Activated naive CD4-positive, alpha-beta T cell treated with anti-CD3 and anti-CD28 coated beads, Interleukin-2, amount 10 ng/mL, durations not matched to agents 7 days and 5 days (primary cell): ENCODE data around the gene PTPN5.
A peak's percentile ranks its signal among the peaks of the same experiment; 100 is the strongest.
"Not testable (repeated sequence)": the region's sequence is repeated elsewhere in the genome, so short reads cannot be mapped to it uniquely, and the experiment has no call there.

ENCODE experiments used
- CTCF ChIA-PET: fragments of 350-600 bp; sonication (Branson Sonifier 250); formaldehyde crosslinking; loops from one replicate; lab custom pipeline; 2021; ENCODE audit warnings: antibody characterized with exemption; lab: Charles Lee
- DNase-seq: peaks from one replicate; pipeline ENCODE4 v3.0.0-alpha.2; 2020
- H3K27ac Mint-ChIP-seq: one replicate; pipeline ENCODE4 v1.8.0; 2021; ENCODE audit warnings: mild to moderate bottlenecking, moderate library complexity, mixed read lengths
- H3K27me3 Mint-ChIP-seq: one replicate; pipeline ENCODE4 v1.8.0; 2021; ENCODE audit warnings: mild to moderate bottlenecking, mixed read lengths
- H3K36me3 Mint-ChIP-seq: one replicate; pipeline ENCODE4 v1.8.0; 2021; ENCODE audit warnings: mixed read lengths
- H3K4me1 Mint-ChIP-seq: one replicate; pipeline ENCODE4 v1.8.0; 2021; ENCODE audit warnings: mixed read lengths
- H3K4me3 Mint-ChIP-seq: one replicate; pipeline ENCODE4 v1.8.0; 2021; ENCODE audit warnings: mild to moderate bottlenecking, moderate library complexity, mixed read lengths
- H3K9me3 Mint-ChIP-seq: one replicate; pipeline ENCODE4 v1.8.0; 2021; ENCODE audit warnings: mixed read lengths

The PTPN5 gene

DNA sequence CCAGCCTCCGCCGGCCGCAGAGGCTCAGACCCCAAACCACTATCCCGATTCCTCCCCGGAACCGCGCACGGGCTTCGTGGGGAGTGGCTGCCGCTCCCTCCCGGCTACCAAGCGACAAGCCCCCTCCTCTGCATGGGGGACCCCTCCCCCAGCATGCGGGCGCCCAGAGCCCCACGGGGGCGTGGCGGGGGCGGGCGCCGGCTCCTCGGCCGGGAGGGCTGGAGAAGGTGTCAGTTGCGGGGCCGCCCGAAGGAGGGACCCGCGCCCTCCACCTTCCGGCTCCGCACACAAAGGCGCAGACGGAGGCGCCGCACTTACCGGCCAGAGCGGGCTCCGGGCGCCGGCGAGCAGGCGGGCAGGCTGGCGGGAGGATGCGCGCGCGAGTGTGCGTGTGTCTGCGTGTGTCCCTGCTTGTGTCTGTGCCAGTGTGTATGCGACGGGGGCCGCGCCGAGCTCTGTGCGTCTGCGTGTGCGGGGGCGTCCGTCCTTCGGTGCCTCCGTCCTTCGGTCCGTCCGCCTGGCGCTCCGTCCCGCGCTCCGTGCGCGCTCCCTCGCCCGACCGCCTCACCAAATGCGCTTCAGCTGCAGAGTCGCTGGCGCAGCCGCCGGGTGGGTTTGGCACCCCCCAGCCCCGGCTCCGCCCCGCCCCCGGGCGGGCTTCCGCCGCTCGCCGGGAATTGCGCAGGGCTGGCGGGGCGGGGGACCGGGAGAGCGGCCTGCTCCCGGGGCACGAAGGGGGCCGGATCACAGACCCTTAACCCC lies at the start of gene PTPN5:
Gene PTPN5, minus strand, starts transcription at position 592 of the 762 bp plus-strand sequence. CDS start 19,840 bp downstream, outside the sequence.
- Mint-ChIP-seq H3K27ac (no peak within 1 kb of the TSS), H3K27me3 (peaks cover 86% of the 10 kb centered on the region), H3K9me3 (no peaks in the 10 kb centered on the region), H3K4me1 (no peaks in the 10 kb centered on the region), H3K36me3 (no peaks in the 10 kb centered on the region), H3K4me3 (no peak within 1 kb of the TSS)
- no peak for DNase-seq
- CTCF ChIA-PET, result interaction anchor here (1.1 kb wide), 1 partner anchor 33 kb away, joined by 3 read pairs; no protein-coding TSS in a partner anchor

DNA sequence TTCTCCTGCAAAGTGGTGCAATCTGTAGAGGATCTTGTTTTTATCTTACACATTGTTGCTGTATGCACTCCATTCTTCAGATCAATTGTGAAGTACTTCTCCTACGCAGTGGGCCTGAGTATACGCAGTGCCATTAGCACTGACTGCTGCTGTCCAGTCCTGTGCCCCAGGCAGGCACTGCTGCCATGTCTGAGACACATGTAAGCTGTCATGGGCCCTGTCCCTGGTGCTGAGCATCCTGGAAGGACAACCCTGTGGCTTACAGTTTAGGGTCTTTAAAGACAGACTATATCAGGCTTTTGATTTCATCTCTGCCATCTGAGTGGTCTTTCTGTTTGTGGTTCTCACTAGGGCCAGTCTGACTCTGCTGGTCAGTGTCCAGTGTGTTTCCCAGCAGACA lies 44.8 kb upstream of the PTPN5 start:
- no peaks in the 10 kb centered on the region for H3K36me3 Mint-ChIP-seq

DNA sequence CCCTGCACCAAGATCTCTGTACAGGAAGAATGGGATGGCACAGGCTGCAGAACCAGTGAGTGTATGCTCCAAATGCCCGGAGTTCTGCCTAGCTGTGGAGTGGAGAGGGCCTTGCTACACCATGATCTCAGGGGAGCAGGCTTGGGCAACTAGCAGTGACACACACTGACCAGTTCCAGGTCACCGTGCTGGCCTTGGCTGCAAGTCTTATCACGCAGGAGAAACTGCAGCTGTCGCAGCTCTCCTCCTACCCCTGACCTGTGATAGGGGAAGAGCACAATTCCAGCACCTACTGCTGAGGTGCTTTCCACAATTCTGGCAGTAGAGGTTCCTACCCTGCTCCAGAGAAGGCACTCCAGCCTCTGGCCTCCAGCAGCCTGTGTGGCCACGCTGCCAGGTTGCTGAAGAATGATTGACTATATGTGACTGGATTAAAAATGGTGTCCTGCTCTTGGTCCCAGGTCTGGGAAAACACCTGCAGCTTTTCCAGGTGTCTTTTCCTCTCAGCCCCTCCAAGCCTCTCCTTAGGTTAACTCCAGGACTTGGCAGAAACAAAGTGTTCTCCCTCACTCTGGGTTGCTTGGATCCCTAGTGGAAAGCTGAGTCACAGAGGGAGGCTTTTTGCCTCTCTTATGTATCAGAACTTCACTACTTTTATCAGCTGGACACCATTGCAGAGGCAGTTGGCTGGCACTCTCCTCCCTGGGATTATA lies 43.3 kb upstream of the PTPN5 start:
- no peak overlapping the region for H3K27ac Mint-ChIP-seq
- no peak for DNase-seq

More for the DNA sequence above, 44.8 kb upstream of the PTPN5 start:
- H3K4me3 Mint-ChIP-seq, result no peak overlapping the region
- no peaks in the 10 kb centered on the region for H3K4me1 Mint-ChIP-seq
- peaks cover 10% of the 10 kb centered on the region for H3K9me3 Mint-ChIP-seq
- no peak for DNase-seq
- H3K27ac Mint-ChIP-seq, result no peak overlapping the region
- CTCF ChIA-PET, result no interaction called here
- H3K27me3 Mint-ChIP-seq, result peaks cover 19% of the 10 kb centered on the region

DNA sequence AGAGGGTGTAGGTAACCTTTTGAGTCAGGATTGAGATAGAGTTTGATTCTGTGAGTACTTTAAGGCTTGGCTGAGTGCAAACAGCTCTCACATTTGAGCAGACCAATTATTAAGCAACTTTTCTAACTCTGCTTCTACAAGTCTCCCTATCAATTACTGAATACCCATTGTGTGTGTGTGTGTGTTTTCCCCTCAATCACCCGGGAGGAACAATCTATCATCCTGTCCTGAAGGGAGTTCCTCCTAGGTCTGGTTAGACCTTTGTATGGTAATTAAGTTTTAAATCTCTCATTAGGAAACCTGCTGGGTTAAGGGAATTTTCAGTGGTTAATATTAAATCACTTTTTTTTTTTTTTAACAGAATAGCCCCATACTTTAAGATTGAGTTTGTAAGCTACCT lies 28.6 kb upstream of the PTPN5 start:
- H3K36me3 Mint-ChIP-seq, H3K9me3 Mint-ChIP-seq, CTCF ChIA-PET, H3K27ac Mint-ChIP-seq, H3K27me3 Mint-ChIP-seq, H3K4me3 Mint-ChIP-seq, H3K4me1 Mint-ChIP-seq, DNase-seq: not testable (repeated sequence)

More for the DNA sequence above, 43.3 kb upstream of the PTPN5 start:
- Mint-ChIP-seq H3K36me3 (no peaks in the 10 kb centered on the region), H3K4me3 (no peak overlapping the region), H3K9me3 (peaks cover 2% of the 10 kb centered on the region), H3K4me1 (no peaks in the 10 kb centered on the region), H3K27me3 (peaks cover 29% of the 10 kb centered on the region)
- CTCF ChIA-PET, result no interaction called here

DNA sequence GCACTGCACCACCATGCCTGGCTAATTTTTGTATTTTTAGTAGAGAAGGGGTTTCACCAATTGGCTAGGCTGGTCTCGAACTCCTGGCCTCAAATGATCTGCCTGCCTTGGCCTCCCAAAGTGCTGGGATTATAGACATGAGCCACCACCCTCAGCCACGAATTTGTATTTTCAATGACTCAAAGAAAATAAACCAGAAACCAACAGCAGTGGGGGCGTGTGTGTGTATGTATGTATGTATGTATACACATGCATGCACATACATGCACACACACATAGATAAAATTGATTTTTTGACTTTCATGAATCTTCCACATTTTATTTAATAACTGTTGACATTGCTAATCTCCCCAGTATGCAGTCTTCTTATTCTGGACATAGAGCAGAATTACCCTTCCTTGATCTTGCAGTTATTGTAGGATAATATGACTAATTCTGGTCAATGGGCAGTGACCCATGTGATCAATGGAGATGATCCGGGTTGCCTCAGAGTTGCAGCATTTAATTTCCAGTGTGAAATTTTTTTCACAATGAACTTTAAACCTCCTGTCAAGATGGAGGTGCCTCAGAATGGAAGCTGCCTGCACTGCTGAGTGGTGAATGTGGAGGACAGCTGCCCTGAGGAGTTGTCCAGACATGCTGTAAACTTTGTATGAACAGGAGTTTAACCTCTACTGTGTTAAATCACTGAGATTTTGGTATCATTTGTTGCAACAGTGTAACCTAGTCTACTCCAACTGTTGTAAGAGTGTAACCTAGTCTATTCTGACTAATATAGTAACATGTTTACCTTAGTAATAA lies 12.8 kb upstream of the PTPN5 start:
- peaks cover 18% of the 10 kb centered on the region for H3K27me3 Mint-ChIP-seq
- no peaks in the 10 kb centered on the region for H3K36me3 Mint-ChIP-seq
- CTCF ChIA-PET, result interaction anchor here (7.7 kb wide), 1 partner anchor 28 kb away, joined by 88 read pairs; no protein-coding TSS in a partner anchor
- H3K27ac Mint-ChIP-seq, result no peak overlapping the region
- H3K4me1 Mint-ChIP-seq, result no peaks in the 10 kb centered on the region
- H3K9me3 Mint-ChIP-seq, result no peaks in the 10 kb centered on the region
- no peak overlapping the region for H3K4me3 Mint-ChIP-seq
- no peak for DNase-seq

DNA sequence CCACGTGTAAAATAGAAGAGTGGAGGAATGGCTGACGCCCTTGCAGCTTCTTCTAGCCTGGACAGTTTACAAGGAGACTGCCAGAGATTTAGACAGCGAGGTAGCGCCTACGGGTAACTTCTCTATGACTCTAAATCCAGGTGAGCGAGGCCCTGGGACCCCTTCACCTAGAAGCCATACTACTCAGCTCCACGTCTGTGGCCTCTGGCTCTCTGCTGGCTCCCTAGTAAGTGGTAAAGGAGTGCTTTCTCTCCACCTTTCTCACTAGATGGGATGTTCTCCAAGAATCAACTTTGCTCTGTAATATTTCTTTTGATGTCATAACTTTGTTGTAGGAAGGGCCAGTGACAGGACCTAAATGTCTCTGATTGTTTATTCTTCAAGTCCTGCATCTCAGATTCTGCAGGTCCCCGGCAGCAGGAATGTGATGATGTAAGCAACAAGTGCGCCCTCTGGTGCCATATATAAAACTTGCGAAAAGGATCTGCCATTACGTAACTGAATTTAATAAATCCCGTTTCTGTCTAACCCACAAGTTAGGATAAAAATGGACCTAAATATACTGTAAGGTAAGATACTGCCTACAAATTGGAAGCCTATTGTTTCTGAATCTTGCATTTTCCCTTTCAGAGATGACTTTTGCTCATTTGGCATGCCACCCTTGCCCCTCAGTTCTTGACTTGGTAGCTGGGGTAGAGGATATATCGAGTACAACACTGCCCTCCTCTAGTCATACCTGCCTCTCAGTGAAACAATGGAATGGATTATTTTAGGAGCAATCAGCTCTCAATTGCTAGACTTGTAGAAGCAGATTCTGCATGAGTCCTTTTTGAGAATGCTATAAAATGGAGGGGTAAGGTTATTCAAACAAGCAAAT lies 11.0 kb upstream of the PTPN5 start:
- DNase-seq, result peak; percentile 52
- Mint-ChIP-seq H3K27me3 (peaks cover 22% of the 10 kb centered on the region), H3K9me3 (no peaks in the 10 kb centered on the region), H3K36me3 (no peaks in the 10 kb centered on the region), H3K27ac (no peak overlapping the region), H3K4me3 (no peak overlapping the region), H3K4me1 (no peaks in the 10 kb centered on the region)
- CTCF ChIA-PET, result interaction anchor here (0.7 to 7.7 kb wide), 5 partner anchors 13 to 687 kb away, joined by 3 to 88 read pairs (median 4); no protein-coding TSS in a partner anchor

DNA sequence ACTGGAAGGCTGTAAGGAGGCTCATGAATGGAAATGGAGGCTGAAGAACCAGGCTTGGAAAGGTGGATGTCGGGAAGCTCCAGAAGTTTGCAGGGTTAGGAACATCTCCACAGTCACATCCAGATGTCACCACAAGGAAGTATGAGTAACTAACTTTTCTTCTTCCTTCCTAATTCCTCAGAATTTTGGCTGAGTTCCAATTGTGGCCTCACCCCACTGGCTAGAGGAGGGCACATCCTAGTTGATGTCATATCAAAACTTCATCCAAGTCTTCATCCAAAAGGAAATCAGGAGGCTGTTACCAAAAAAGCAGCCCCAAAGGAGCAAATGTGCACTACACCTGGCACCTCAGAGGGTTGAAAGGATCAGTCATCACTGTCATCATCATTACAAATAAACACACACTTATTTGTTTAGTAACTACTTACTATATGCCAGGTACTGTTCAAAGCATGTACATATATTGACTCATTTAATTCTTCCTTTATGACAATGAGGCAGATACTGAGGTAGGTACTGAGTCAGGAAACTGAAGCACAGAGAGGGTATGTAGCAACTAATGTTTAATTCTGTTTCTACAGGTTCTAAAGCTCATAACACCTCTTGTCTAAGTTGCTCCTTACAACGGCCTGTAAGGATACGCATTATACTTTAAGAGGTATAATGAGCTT lies 7.3 kb upstream of the PTPN5 start:
- no peaks in the 10 kb centered on the region for H3K9me3 Mint-ChIP-seq
- CTCF ChIA-PET, result interaction anchor here (0.8 to 7.7 kb wide), 3 partner anchors 10 to 684 kb away, joined by 3 to 88 read pairs (median 4); no protein-coding TSS in a partner anchor
- H3K27ac Mint-ChIP-seq, result no peak overlapping the region
- H3K36me3 Mint-ChIP-seq, result no peaks in the 10 kb centered on the region
- H3K4me3 Mint-ChIP-seq, result no peak overlapping the region
- peaks cover 42% of the 10 kb centered on the region for H3K27me3 Mint-ChIP-seq
- no peak for DNase-seq
- no peaks in the 10 kb centered on the region for H3K4me1 Mint-ChIP-seq

DNA sequence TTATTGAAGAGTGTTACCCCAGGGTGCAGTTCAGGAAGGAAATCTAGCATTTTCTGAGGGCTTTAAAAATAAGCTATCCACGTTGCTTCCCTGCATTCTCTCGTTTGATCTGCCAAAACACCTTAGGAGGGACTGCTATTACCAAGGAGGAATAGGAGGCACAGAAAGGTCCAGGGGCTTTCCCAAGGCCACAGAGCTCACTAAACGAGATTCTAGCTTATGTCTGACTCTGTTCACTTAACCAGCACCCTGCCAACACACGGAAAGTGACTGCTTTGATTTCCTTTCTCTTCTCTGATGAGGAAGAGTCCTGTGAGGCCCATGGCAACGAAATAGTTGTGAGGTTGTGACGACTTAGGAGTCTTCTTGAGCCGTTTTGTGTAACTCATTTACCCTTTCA lies 3.4 kb upstream of the PTPN5 start:
- no peaks in the 10 kb centered on the region for H3K36me3 Mint-ChIP-seq
- no peak overlapping the region for H3K27ac Mint-ChIP-seq

DNA sequence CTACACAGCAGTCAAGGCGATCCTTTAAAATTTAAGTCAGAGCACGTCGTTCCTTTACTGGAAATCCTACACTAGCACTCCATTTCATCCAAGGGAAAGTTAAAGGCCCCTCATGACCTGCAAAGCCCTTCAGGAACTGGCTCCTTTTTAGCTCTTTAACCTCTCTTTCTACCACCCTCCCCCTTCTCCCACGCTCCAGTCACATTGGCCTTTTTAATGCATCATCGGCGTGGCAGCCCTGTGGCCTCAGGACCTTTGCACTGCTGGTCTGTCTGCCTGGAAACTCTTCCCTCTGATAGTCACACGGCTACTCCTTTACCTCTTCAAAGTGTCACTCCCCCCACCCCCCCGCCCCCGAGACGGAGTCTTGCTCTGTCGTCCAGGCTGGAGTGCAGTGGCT lies 1.2 kb upstream of the PTPN5 start:
- no peak overlapping the region for H3K4me3 Mint-ChIP-seq
- DNase-seq, result no peak
- H3K27me3 Mint-ChIP-seq, result peaks cover 87% of the 10 kb centered on the region
- no peak overlapping the region for H3K27ac Mint-ChIP-seq
- no peaks in the 10 kb centered on the region for H3K36me3 Mint-ChIP-seq
- CTCF ChIA-PET, result interaction anchor here (0.6 to 0.7 kb wide), 2 partner anchors 17 to 28 kb away, joined by 3 read pairs; no protein-coding TSS in a partner anchor
- H3K9me3 Mint-ChIP-seq, result no peaks in the 10 kb centered on the region
- H3K4me1 Mint-ChIP-seq, result no peaks in the 10 kb centered on the region

More for the DNA sequence above, 3.4 kb upstream of the PTPN5 start:
- CTCF ChIA-PET, result interaction anchor here (1.3 to 2.5 kb wide), 2 partner anchors 19 to 73 kb away, joined by 4 to 11 read pairs; no protein-coding TSS in a partner anchor
- DNase-seq, result no peak
- no peak overlapping the region for H3K4me3 Mint-ChIP-seq
- no peaks in the 10 kb centered on the region for H3K4me1 Mint-ChIP-seq
- peaks cover 75% of the 10 kb centered on the region for H3K27me3 Mint-ChIP-seq
- H3K9me3 Mint-ChIP-seq, result no peaks in the 10 kb centered on the region

DNA sequence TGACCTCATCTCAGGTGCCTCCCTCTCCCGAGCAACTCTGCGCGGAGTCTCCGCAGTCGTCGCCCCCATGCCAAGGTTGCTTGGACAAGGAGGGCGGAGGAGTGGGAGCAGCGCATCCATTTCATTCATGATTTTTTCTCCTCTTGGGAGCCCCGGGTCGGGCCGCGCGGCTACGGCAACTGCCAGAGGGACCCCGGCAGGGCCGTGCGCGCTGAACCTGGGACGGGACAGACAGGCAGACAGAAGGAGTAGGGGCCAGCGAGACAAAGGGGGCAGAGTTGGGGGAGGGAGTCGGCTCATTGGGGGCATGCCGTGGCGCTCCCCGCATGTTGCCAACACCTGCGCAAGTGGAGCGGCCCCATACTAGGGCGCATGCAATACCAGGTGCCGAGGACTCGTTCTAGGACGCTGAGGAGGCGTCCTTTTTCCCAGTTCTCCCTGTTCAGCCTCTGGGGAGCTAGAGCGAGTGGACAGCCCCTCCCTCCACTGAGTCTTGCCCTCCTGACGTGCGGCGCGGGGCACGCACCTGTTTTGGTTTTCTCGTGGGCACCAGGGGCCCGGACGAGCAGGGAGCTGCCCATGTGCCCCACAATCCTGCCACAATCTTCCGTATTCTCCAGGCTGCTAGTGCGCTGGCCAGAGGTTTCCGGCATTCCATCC lies 501 bp upstream of the PTPN5 start:
- Mint-ChIP-seq H3K9me3 (no peaks in the 10 kb centered on the region), H3K4me3 (no peak overlapping the region), H3K4me1 (no peaks in the 10 kb centered on the region), H3K27me3 (peaks cover 86% of the 10 kb centered on the region), H3K27ac (no peak overlapping the region), H3K36me3 (no peaks in the 10 kb centered on the region)
- DNase-seq, result no peak
- CTCF ChIA-PET, result interaction anchor here (0.7 kb wide), 1 partner anchor 17 kb away, joined by 3 read pairs; no protein-coding TSS in a partner anchor

DNA sequence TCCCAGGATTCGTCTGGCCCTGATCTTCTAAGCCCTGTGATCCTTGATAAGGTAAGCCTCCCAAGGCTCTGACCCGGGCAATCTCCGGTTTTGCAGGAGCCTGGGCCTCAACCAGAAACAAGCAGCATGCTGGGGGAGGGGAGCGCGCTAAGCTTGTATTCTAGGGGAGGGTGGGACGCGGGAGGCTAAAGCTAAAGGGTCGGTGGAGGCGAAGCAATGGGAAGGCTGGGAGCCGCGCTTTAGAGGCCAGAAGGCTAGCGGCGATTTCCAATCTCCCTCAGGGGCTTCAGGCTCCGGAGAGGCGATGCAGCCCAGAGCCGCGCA lies 753 bp downstream of the PTPN5 start:
- Mint-ChIP-seq H3K4me1 (no peaks in the 10 kb centered on the region), H3K4me3 (no peak overlapping the region), H3K9me3 (no peaks in the 10 kb centered on the region), H3K27ac (no peak overlapping the region), H3K36me3 (no peaks in the 10 kb centered on the region), H3K27me3 (peaks cover 88% of the 10 kb centered on the region)
- CTCF ChIA-PET, result interaction anchor here (1.1 to 1.4 kb wide), 2 partner anchors 16 to 33 kb away, joined by 3 read pairs; no protein-coding TSS in a partner anchor
- no peak for DNase-seq

DNA sequence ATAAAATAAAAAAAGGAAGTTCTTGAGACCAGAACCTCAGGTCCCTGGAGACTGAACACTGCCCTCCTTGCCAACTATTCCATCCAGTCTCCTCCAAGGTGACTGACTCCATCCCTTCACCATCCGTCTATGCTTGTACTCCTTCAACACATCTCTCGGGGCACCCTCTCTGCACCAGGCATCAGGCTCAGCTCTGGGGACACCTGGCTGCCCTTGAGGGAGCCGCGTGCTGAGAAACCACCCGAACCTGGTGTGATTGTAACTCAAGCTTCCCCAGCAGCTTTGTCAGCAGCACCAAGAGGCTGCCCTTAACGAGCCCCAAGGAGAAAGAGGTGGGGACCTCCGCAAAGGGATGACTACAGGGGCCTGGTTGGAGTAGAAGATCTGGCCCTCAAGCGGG lies 1.7 kb downstream of the PTPN5 start:
- H3K27ac Mint-ChIP-seq, result no peak overlapping the region
- H3K4me1 Mint-ChIP-seq, result no peaks in the 10 kb centered on the region
- no peaks in the 10 kb centered on the region for H3K9me3 Mint-ChIP-seq
- CTCF ChIA-PET, result interaction anchor here (1.1 to 1.8 kb wide), 3 partner anchors 13 to 32 kb away, joined by 3 to 4 read pairs (median 3); no protein-coding TSS in a partner anchor
- no peak for DNase-seq
- H3K36me3 Mint-ChIP-seq, result no peaks in the 10 kb centered on the region
- H3K27me3 Mint-ChIP-seq, result peaks cover 88% of the 10 kb centered on the region
- H3K4me3 Mint-ChIP-seq, result no peak overlapping the region
